HepG2 (cell line): ENCODE data around the gene LRRC8E. TPM values are rescaled to one million over a fixed set of nuclear protein-coding genes. Genes with fewer than 3 reads are reported as not detected.

Experiments
- DMAP1 ChIP-seq: IDR thresholded peaks from 2 replicates; pipeline ENCODE4 v1.6.1; 2016
- EP300 ChIP-seq, 3 experiments: sonication (generic) in 1 of 3; formaldehyde crosslinking in 1 of 3; IDR thresholded peaks; 2 replicates each; pipeline versions ENCODE4 v1.5.1 to v1.6.1; 2011 to 2020; ENCODE audit warnings: low read depth in 2 of 3, low read length in 2 of 3, borderline replicate concordance in 1 of 3, improper control_type of control experiment in 1 of 3, mild to moderate bottlenecking in 1 of 3, missing genetic modification reagents in 1 of 3, moderate library complexity in 1 of 3
- MAF1 ChIP-seq: sonication (generic); formaldehyde crosslinking; IDR thresholded peaks from 2 replicates; pipeline ENCODE4 v1.5.0; 2020; ENCODE audit warnings: missing genetic modification reagents, borderline replicate concordance
- PRMT3 ChIP-seq: sonication (generic); formaldehyde crosslinking; IDR thresholded peaks from 2 replicates; pipeline ENCODE4 v1.8.1; 2022; ENCODE audit warnings: low read depth, mild to moderate bottlenecking, moderate library complexity, missing genetic modification reagents, borderline replicate concordance
- RXRA ChIP-seq: sonication (generic); formaldehyde crosslinking; IDR thresholded peaks from 2 replicates; pipeline ENCODE4 v1.5.1; 2020; ENCODE audit warnings: missing genetic modification reagents
- ZNF354B ChIP-seq: sonication (generic); formaldehyde crosslinking; IDR thresholded peaks from 2 replicates; pipeline ENCODE4 v1.8.0; 2022; ENCODE audit warnings: mild to moderate bottlenecking, missing genetic modification reagents
- ZNF556 ChIP-seq: sonication (generic); formaldehyde crosslinking; IDR thresholded peaks from 2 replicates; pipeline ENCODE4 v1.4.0; 2020; ENCODE audit warnings: mild to moderate bottlenecking, missing genetic modification reagents, borderline replicate concordance
- ZNF557 ChIP-seq: sonication (generic); formaldehyde crosslinking; IDR thresholded peaks from 2 replicates; pipeline ENCODE4 v1.4.0; 2020; ENCODE audit warnings: missing genetic modification reagents
- ZNF772 ChIP-seq: sonication (generic); formaldehyde crosslinking; IDR thresholded peaks from 2 replicates; pipeline ENCODE4 v1.5.0; 2020; ENCODE audit warnings: mild to moderate bottlenecking, missing genetic modification reagents
- polyA plus RNA-seq, 8 experiments: library from polyadenylated mRNA; depleted of rRNA in 3 of 8; stranded (reverse) in 7 of 8; unstranded in 1 of 8; fragments of >200 nt; fragmentation: Illumina TruSeq in 4 of 8; extraction: Trizol in 4 of 8; gene quantifications; 2 replicates each; pipeline versions ENCODE4 v1.2.1 to v1.2.3, GENCODE V29; 2011 to 2016; ENCODE audit warnings: low read depth in 4 of 8, missing spikeins in 1 of 8, mixed read lengths in 1 of 8; ENCODE audit not compliant: insufficient read depth in 1 of 8
- total RNA-seq, 5 experiments: library from RNA; depleted of rRNA; stranded (reverse); fragments of >200 nt; fragmentation: Illumina TruSeq; extraction: Trizol; gene quantifications; 2 replicates each; pipeline ENCODE4 v1.2.3, GENCODE V29; 2016; ENCODE audit warnings: low read depth in 1 of 5
- TF ChIP-seq, protein P1 (sequence below), 2 experiments: sonication (generic) in 1 of 2; formaldehyde crosslinking in 1 of 2; IDR thresholded peaks; 2 replicates each; pipeline versions ENCODE4 v1.6.1 to v1.9.0; 2014 to 2022; ENCODE audit warnings: antibody characterized with exemption in 1 of 2, borderline replicate concordance in 1 of 2, inconsistent platforms in 1 of 2, low read depth in 1 of 2, missing genetic modification reagents in 1 of 2
- TF ChIP-seq, protein P2 (sequence below), 2 experiments: sonication (generic) in 1 of 2; formaldehyde crosslinking in 1 of 2; IDR thresholded peaks; 2 replicates each; pipeline versions ENCODE4 v1.4.0 to v1.6.1; 2016 to 2020; ENCODE audit warnings: borderline replicate concordance in 1 of 2, low read depth in 1 of 2, mild to moderate bottlenecking in 1 of 2, missing genetic modification reagents in 1 of 2
- TF ChIP-seq, protein P3 (sequence below): sonication (generic); formaldehyde crosslinking; IDR thresholded peaks from 2 replicates; pipeline ENCODE4 v1.5.0; 2020; ENCODE audit warnings: missing genetic modification reagents
- TF ChIP-seq, protein P4 (sequence below): sonication (generic); formaldehyde crosslinking; IDR thresholded peaks from 2 replicates; pipeline ENCODE4 v1.5.0; 2020; ENCODE audit warnings: missing genetic modification reagents

LRRC8E gene
- total and polyA plus RNA-seq, 2 of the 13 experiments (the other 11 are each of a cell fraction or from before 2014, with no cell fraction given), result 8.0 to 10.3 TPM

DNA sequence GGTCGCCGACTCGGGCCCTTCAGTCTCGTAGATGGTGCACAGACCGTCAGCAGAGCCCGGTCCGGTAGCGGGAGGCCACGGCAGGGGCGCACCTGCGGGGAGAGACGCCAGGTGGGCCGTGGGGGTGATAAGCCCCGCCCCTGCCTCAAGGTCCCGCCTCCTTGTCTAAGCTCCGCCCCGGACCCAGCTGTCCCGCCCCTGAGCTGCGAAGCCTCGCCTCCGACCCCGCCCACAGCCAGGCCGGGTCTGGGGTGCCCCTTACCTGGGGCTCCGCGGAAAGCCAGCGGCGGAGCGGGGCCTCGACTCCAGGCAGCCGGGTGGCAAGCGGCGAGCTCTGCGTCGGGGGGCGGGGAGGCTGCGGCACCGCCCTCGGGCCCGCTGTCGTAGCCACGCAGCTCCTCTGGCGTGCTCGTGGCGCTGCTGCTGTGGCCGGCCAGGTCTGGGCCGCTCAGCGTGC is 18.8 kb upstream of the LRRC8E start (continued):
- TF ChIP-seq, protein P1, sequence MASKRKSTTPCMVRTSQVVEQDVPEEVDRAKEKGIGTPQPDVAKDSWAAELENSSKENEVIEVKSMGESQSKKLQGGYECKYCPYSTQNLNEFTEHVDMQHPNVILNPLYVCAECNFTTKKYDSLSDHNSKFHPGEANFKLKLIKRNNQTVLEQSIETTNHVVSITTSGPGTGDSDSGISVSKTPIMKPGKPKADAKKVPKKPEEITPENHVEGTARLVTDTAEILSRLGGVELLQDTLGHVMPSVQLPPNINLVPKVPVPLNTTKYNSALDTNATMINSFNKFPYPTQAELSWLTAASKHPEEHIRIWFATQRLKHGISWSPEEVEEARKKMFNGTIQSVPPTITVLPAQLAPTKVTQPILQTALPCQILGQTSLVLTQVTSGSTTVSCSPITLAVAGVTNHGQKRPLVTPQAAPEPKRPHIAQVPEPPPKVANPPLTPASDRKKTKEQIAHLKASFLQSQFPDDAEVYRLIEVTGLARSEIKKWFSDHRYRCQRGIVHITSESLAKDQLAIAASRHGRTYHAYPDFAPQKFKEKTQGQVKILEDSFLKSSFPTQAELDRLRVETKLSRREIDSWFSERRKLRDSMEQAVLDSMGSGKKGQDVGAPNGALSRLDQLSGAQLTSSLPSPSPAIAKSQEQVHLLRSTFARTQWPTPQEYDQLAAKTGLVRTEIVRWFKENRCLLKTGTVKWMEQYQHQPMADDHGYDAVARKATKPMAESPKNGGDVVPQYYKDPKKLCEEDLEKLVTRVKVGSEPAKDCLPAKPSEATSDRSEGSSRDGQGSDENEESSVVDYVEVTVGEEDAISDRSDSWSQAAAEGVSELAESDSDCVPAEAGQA (IDR thresholded peaks at IDR 0.05; ENCODE audit: low read depth), result no peak
- TF ChIP-seq, protein P1 (CRISPR knock-in tag; IDR thresholded peaks at IDR 0.05; ENCODE audit: borderline replicate concordance), result peak; percentile 75; the same call in 1 of the 2 replicates
- TF ChIP-seq PRMT3, result no peak
- TF ChIP-seq ZNF354B (CRISPR knock-in tag), result no peak
- TF ChIP-seq RXRA (CRISPR knock-in tag), result no peak
- TF ChIP-seq MAF1 (CRISPR knock-in tag), result no peak
- TF ChIP-seq EP300 (IDR thresholded peaks at IDR 0.05; ENCODE audit: low read depth in 2 of 2, low read length in 2 of 2), result no peak
- TF ChIP-seq EP300 (CRISPR knock-in tag; IDR thresholded peaks at IDR 0.05; ENCODE audit: borderline replicate concordance), result no peak
- TF ChIP-seq DMAP1 (CRISPR knock-in tag), result no peak
- TF ChIP-seq, protein P2, sequence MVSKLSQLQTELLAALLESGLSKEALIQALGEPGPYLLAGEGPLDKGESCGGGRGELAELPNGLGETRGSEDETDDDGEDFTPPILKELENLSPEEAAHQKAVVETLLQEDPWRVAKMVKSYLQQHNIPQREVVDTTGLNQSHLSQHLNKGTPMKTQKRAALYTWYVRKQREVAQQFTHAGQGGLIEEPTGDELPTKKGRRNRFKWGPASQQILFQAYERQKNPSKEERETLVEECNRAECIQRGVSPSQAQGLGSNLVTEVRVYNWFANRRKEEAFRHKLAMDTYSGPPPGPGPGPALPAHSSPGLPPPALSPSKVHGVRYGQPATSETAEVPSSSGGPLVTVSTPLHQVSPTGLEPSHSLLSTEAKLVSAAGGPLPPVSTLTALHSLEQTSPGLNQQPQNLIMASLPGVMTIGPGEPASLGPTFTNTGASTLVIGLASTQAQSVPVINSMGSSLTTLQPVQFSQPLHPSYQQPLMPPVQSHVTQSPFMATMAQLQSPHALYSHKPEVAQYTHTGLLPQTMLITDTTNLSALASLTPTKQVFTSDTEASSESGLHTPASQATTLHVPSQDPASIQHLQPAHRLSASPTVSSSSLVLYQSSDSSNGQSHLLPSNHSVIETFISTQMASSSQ (IDR thresholded peaks at IDR 0.05; ENCODE audit: low read depth), result no peak
- TF ChIP-seq, protein P2 (CRISPR knock-in tag; IDR thresholded peaks at IDR 0.05; ENCODE audit: borderline replicate concordance), result 0 out of 2 replicates have a peak, but pooled peaks have one; percentile 22
- TF ChIP-seq ZNF556 (CRISPR knock-in tag), result no peak
- TF ChIP-seq, protein P3, sequence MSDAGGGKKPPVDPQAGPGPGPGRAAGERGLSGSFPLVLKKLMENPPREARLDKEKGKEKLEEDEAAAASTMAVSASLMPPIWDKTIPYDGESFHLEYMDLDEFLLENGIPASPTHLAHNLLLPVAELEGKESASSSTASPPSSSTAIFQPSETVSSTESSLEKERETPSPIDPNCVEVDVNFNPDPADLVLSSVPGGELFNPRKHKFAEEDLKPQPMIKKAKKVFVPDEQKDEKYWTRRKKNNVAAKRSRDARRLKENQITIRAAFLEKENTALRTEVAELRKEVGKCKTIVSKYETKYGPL (CRISPR knock-in tag), result no peak
- TF ChIP-seq, protein P4, sequence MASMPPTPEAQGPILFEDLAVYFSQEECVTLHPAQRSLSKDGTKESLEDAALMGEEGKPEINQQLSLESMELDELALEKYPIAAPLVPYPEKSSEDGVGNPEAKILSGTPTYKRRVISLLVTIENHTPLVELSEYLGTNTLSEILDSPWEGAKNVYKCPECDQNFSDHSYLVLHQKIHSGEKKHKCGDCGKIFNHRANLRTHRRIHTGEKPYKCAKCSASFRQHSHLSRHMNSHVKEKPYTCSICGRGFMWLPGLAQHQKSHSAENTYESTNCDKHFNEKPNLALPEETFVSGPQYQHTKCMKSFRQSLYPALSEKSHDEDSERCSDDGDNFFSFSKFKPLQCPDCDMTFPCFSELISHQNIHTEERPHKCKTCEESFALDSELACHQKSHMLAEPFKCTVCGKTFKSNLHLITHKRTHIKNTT (CRISPR knock-in tag), result no peak
- no peak for TF ChIP-seq ZNF557 (CRISPR knock-in tag)
- TF ChIP-seq ZNF772 (CRISPR knock-in tag), result no peak
